AG04449 (cell line): ENCODE results near the gene DNAJB11.
"Not testable (repeated sequence)": the region's sequence is repeated elsewhere in the genome, so short reads cannot be mapped to it uniquely, and the experiment has no call there.

Experiments used
- CTCF ChIA-PET: fragments of 350-600 bp; formaldehyde crosslinking; extraction: SDS; loops from one replicate; lab custom pipeline; 2021; ENCODE audit warnings: antibody characterized with exemption; lab: Yijun Ruan, JAX
- POLR2A ChIA-PET: fragments of 400-600, 350-600 bp; formaldehyde crosslinking; extraction: SDS; loops from one replicate; lab custom pipeline; 2020; ENCODE audit warnings: antibody characterized with exemption, inconsistent platforms; lab: Yijun Ruan, JAX
- DNase-seq: peaks from one replicate; pipeline ENCODE4 v3.0.0-alpha.2; 2010; ENCODE audit warnings: low read depth, low spot score
- H3K4me3 ChIP-seq: 2 replicates; pipeline ENCODE4 v1.5.1; 2011; ENCODE audit warnings: low read depth, mild to moderate bottlenecking, control low read depth, low read length
- CTCF ChIP-seq: IDR thresholded peaks from one replicate; pipeline ENCODE4 v1.5.1; 2011; ENCODE audit warnings: mild to moderate bottlenecking, moderate library complexity, low read length, control low read depth, inconsistent platforms; ENCODE audit not compliant: insufficient read depth; ENCODE audit errors: missing control alignments

Gene DNAJB11

GRCh38 chr3:186525369-186526255 lies 44.9 kb upstream of the DNAJB11 start:
- POLR2A ChIA-PET, result no interaction called here
- no peak overlapping the region for H3K4me3 ChIP-seq
- no peak for DNase-seq
- CTCF ChIA-PET, result interaction anchor here (0.9 to 1.5 kb wide), 2 partner anchors 14 to 549 kb away, joined by 3 to 5 read pairs; no protein-coding TSS in a partner anchor
- TF ChIP-seq CTCF, result no peak

- DNase-seq, result no peak
- ChIA-PET POLR2A (no interaction called here), CTCF (interaction anchor here (0.9 to 1.5 kb wide), 2 partner anchors 14 to 549 kb away, joined by 3 to 5 read pairs; no protein-coding TSS in a partner anchor)
Measured at GRCh38 chr3:186526256-186526606, 44.3 kb upstream of the DNAJB11 start.

GRCh38 chr3:186529201-186529999 lies 41.1 kb upstream of the DNAJB11 start:
- CTCF ChIA-PET, result interaction anchor here (4.3 kb wide), 1 partner anchor 11 kb away, joined by 30 read pairs; no protein-coding TSS in a partner anchor
- POLR2A ChIA-PET, result no interaction called here
- no peak for TF ChIP-seq CTCF
- no peak overlapping the region for H3K4me3 ChIP-seq
- no peak for DNase-seq

More at GRCh38 chr3:186526256-186526606, 44.3 kb upstream of the DNAJB11 start:
- no peak overlapping the region for H3K4me3 ChIP-seq
- no peak for TF ChIP-seq CTCF

GRCh38 chr3:186530415-186530814 lies 40.1 kb upstream of the DNAJB11 start:
- no peak for DNase-seq
- POLR2A ChIA-PET, result no interaction called here
- CTCF ChIA-PET, result interaction anchor here (4.3 kb wide), 1 partner anchor 10 kb away, joined by 30 read pairs; no protein-coding TSS in a partner anchor
- no peak for TF ChIP-seq CTCF
- no peak overlapping the region for H3K4me3 ChIP-seq

GRCh38 chr3:186531694-186532093 lies 38.8 kb upstream of the DNAJB11 start:
- POLR2A ChIA-PET, H3K4me3 ChIP-seq, DNase-seq: not testable (repeated sequence)
- CTCF ChIA-PET, result interaction anchor here (1.3 kb wide), 1 partner anchor 9 kb away, joined by 7 read pairs; no protein-coding TSS in a partner anchor

- no peak for DNase-seq
- no peak for TF ChIP-seq CTCF
- POLR2A ChIA-PET, result no interaction called here
- CTCF ChIA-PET, result interaction anchor here (0.8 to 1.3 kb wide), 5 partner anchors 8 to 554 kb away, joined by 3 to 7 read pairs (median 4); no protein-coding TSS in a partner anchor
- no peak overlapping the region for H3K4me3 ChIP-seq
Measured at GRCh38 chr3:186532598-186533072, 37.9 kb upstream of the DNAJB11 start.
